ENCODE measurements around the gene ARF3. TPM values are rescaled to one million over a fixed set of nuclear protein-coding genes. Genes with fewer than 3 reads are reported as not detected.

ARF3 gene
- polyA plus RNA-seq, 3 donors = 56.5 to 88.5 (median 58.4) TPM

DNA sequence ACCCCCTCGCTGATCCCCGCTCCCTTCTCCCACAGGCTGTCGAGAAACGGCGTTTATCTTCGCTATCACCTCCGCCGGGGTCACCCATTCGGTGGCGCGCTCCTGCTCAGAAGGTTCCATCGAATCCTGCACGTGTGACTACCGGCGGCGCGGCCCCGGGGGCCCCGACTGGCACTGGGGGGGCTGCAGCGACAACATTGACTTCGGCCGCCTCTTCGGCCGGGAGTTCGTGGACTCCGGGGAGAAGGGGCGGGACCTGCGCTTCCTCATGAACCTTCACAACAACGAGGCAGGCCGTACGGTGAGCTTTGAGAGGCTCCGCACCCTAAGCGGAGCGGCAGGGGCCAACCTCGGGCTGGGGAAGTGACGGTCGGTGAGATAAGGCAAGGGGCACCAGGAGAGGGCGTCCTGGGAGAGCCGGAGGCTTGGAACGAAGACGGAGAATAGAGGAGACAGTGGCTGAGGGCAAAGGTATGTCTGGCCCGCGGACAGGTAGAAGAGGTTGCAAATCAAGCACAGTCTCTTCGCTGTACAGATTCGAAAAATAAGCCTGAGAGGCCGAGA, 23.2 kb upstream of the ARF3 start:
- Mint-ChIP-seq H3K36me3 (peaks cover 22 to 23% of the 10 kb centered on the region in 2 donors), H3K27me3 (ENCODE audit: low read depth in 3 of 3) (peaks cover 92 to 98% (median 95%) of the 10 kb centered on the region in 3 donors), H3K27ac (peak overlapping the region in 2 of 7 donors; percentile 12 to 14), H3K4me1 (peaks cover 50% of the 10 kb centered on the region), H3K4me3 (peak overlapping the region; percentile 79 to 92), H3K9me3 (peaks cover 2 to 41% (median 22%) of the 10 kb centered on the region in 7 donors)
- H3K4me3 ChIP-seq (replicated peaks in 1 of 3; ENCODE audit: low read depth in 2 of 3, low read length in 3 of 3) = peak overlapping the region in 2 of 3 experiments; percentile 23 to 72
- peak overlapping the region; percentile 28 for H3K9ac ChIP-seq (ENCODE audit: insufficient read depth, low read length, poor library complexity, severe bottlenecking)
- peaks cover 73 to 96% of the 10 kb centered on the region in 2 donors for H3K27me3 ChIP-seq (ENCODE audit: control insufficient read depth in 2 of 2, insufficient read depth in 2 of 2, low read length in 2 of 2)
- H3K9me3 ChIP-seq (replicated peaks in 1 of 2; ENCODE audit: control insufficient read depth in 1 of 2, insufficient read depth in 1 of 2, low read length in 2 of 2) = peaks cover 0 to 41% of the 10 kb centered on the region in 2 donors
- H2AFZ ChIP-seq (ENCODE audit: insufficient read depth, low read depth, low read length, poor library complexity, severe bottlenecking) = peak overlapping the region; percentile 62
- intact Hi-C loops (cut with micrococcal nuclease) = loop anchor here in 1 of 2 donors (10.0 kb wide), 1 partner anchor 126 kb away; the partner anchor contains the start of gene DDX23
- TF ChIP-seq, protein P1, sequence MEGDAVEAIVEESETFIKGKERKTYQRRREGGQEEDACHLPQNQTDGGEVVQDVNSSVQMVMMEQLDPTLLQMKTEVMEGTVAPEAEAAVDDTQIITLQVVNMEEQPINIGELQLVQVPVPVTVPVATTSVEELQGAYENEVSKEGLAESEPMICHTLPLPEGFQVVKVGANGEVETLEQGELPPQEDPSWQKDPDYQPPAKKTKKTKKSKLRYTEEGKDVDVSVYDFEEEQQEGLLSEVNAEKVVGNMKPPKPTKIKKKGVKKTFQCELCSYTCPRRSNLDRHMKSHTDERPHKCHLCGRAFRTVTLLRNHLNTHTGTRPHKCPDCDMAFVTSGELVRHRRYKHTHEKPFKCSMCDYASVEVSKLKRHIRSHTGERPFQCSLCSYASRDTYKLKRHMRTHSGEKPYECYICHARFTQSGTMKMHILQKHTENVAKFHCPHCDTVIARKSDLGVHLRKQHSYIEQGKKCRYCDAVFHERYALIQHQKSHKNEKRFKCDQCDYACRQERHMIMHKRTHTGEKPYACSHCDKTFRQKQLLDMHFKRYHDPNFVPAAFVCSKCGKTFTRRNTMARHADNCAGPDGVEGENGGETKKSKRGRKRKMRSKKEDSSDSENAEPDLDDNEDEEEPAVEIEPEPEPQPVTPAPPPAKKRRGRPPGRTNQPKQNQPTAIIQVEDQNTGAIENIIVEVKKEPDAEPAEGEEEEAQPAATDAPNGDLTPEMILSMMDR (IDR thresholded peaks at IDR 0.05) = no peak
- DNase-seq = peak in 1 of 3 donors; percentile 38
- peak overlapping the region; percentile 83 for H3K4me2 ChIP-seq (replicated peaks; ENCODE audit: extremely low read depth, low read length, poor library complexity, severe bottlenecking)
- H3K79me2 ChIP-seq (ENCODE audit: insufficient read depth, low read length) = no peaks in the 10 kb centered on the region
- WGBS (ENCODE audit: insufficient coverage) = 2% methylated on average over 45 of the region's 46 CpGs
- H4K20me1 ChIP-seq (ENCODE audit: insufficient read depth, low read length) = peaks cover 5% of the 10 kb centered on the region
- H3K36me3 ChIP-seq (replicated peaks in 1 of 2; ENCODE audit: control insufficient read depth in 1 of 2, insufficient read depth in 2 of 2, low read length in 2 of 2) = no peaks in the 10 kb centered on the region
- no peak overlapping the region for H3K27ac ChIP-seq (ENCODE audit: low read depth in 1 of 2, low read length in 2 of 2)
- H3K4me1 ChIP-seq (ENCODE audit: control insufficient read depth in 1 of 2, insufficient read depth in 2 of 2, low read length in 2 of 2) = peaks cover 43 to 45% of the 10 kb centered on the region in 2 donors

DNA sequence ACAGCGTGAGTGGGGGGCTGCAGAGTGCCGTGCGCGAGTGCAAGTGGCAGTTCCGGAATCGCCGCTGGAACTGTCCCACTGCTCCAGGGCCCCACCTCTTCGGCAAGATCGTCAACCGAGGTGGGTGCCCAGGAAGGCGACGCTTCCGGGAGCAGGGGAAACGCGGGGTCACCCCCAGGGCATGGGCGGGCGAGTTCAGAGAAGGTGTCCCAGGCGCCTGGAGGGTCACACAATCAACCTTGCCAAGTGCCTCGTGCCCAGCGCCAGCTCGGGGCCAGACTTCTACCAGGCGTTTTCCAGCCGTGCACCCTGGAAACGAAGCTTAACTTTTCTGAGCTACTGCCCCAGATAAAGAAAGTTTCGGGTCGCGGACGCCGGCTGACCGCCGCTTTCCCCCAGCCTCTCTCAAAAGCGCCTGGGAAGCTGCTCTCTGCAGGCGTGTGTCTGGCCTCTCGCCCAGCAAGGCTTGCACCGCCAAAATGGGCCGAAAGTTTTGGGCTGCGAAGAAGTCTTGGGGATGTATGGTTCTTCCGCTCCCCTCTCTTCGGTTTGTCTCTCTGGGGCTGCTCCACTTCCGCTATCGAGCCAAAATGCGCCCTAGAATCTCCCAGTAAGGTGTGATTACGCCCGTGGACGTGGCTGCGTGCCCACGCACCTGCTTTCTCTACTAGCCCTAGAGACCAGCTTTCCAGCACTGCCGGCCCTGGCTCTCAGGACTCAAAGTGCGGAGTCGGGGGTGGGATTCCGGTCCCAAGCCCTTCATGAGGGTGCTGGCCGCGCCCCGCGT, 22.5 kb upstream of the ARF3 start:
- intact Hi-C loops (cut with micrococcal nuclease) = loop anchor here (10.0 kb wide), 1 partner anchor 125 kb away; the partner anchor contains the start of gene DDX23 (in 2 of the 2)
- Mint-ChIP-seq H3K9me3 (peaks cover 2 to 41% (median 22%) of the 10 kb centered on the region in 7 donors), H3K27ac (peak overlapping the region in 1 of 7 donors; percentile 12), H3K36me3 (peaks cover 22 to 23% of the 10 kb centered on the region in 2 donors), H3K4me1 (peaks cover 50% of the 10 kb centered on the region), H3K27me3 (ENCODE audit: low read depth in 3 of 3) (peaks cover 88 to 97% (median 95%) of the 10 kb centered on the region in 3 donors), H3K4me3 (peak overlapping the region; percentile 79 to 92)
- Histone ChIP-seq H3K79me2 (ENCODE audit: insufficient read depth, low read length) (no peaks in the 10 kb centered on the region), H3K4me2 (replicated peaks; ENCODE audit: extremely low read depth, low read length, poor library complexity, severe bottlenecking) (peak overlapping the region; percentile 83), H3K9me3 (replicated peaks in 1 of 2; ENCODE audit: control insufficient read depth in 1 of 2, insufficient read depth in 1 of 2, low read length in 2 of 2) (peaks cover 0 to 41% of the 10 kb centered on the region in 2 donors), H3K36me3 (replicated peaks in 1 of 2; ENCODE audit: control insufficient read depth in 1 of 2, insufficient read depth in 2 of 2, low read length in 2 of 2) (no peaks in the 10 kb centered on the region), H2AFZ (ENCODE audit: insufficient read depth, low read depth, low read length, poor library complexity, severe bottlenecking) (peak overlapping the region; percentile 62), H3K9ac (ENCODE audit: insufficient read depth, low read length, poor library complexity, severe bottlenecking) (peak overlapping the region; percentile 28), H3K27me3 (ENCODE audit: control insufficient read depth in 2 of 2, insufficient read depth in 2 of 2, low read length in 2 of 2) (peaks cover 70 to 96% of the 10 kb centered on the region in 2 donors), H3K4me1 (ENCODE audit: control insufficient read depth in 1 of 2, insufficient read depth in 2 of 2, low read length in 2 of 2) (peaks cover 43 to 45% of the 10 kb centered on the region in 2 donors), H3K27ac (ENCODE audit: low read depth in 1 of 2, low read length in 2 of 2) (no peak overlapping the region), H4K20me1 (ENCODE audit: insufficient read depth, low read length) (peaks cover 5% of the 10 kb centered on the region), H3K4me3 (replicated peaks in 1 of 3; ENCODE audit: low read depth in 2 of 3, low read length in 3 of 3) (peak overlapping the region; percentile 12 to 72 (median 23))
- WGBS (ENCODE audit: insufficient coverage) = under 1% methylated on average over 55 of the region's 55 CpGs
- TF ChIP-seq, protein P1 (IDR thresholded peaks at IDR 0.05) = no peak
- DNase-seq = peak in 1 of 3 donors; percentile 47
